GM23248 (cell line): Measurements from ENCODE around the gene ZNF837.

Source experiments
- EZH2 ChIP-seq: fragments of 200-600 bp; sonication (generic); IDR thresholded peaks from 2 replicates; pipeline ENCODE4 v1.6.1; 2018; ENCODE audit warnings: antibody characterized with exemption, mild to moderate bottlenecking; ENCODE audit not compliant: insufficient read depth, poor library complexity, severe bottlenecking
- EZH2phosphoT487 ChIP-seq: fragments of 200-600 bp; sonication (generic); IDR thresholded peaks from 2 replicates; pipeline ENCODE4 v1.6.1; 2018; ENCODE audit warnings: antibody characterized with exemption, moderate library complexity, mild to moderate bottlenecking, low read depth; ENCODE audit not compliant: insufficient read depth

- TF ChIP-seq EZH2 (no peak), EZH2phosphoT487 (no peak)
Observed at GRCh38 chr19:58326501-58326913, 54.3 kb downstream of the ZNF837 start.
